Stomach (tissue), 4 donors: Measurements from ENCODE around the gene PMS2.
"Not testable (repeated sequence)": the region's sequence is repeated elsewhere in the genome, so short reads cannot be mapped to it uniquely, and the experiment has no call there.

Source experiments
- POLR2A ChIP-seq, 4 donors: fragments of 450-650 bp; IDR thresholded peaks; one replicate each; pipeline ENCODE4 v1.6.1; 2016; ENCODE audit warnings: antibody characterized with exemption in 4 of 4, control low read depth in 2 of 4, mild to moderate bottlenecking in 1 of 4, moderate library complexity in 1 of 4
- POLR2AphosphoS5 ChIP-seq, 3 donors: sonication (generic); formaldehyde crosslinking; IDR thresholded peaks; one replicate each; pipeline ENCODE4 v1.6.1; 2016; ENCODE audit warnings: antibody characterized with exemption in 3 of 3
- TF ChIP-seq, protein P1 (sequence below), 7 experiments: fragments of 450-650 bp in 4 of 7; fragments of 200-600 bp in 3 of 7; sonication (generic) in 3 of 7; IDR thresholded peaks; one replicate each; pipeline ENCODE4 v1.5.1; 2016 to 2019; ENCODE audit warnings: antibody characterized with exemption in 7 of 7, control low read depth in 2 of 7, mild to moderate bottlenecking in 1 of 7

DNA sequence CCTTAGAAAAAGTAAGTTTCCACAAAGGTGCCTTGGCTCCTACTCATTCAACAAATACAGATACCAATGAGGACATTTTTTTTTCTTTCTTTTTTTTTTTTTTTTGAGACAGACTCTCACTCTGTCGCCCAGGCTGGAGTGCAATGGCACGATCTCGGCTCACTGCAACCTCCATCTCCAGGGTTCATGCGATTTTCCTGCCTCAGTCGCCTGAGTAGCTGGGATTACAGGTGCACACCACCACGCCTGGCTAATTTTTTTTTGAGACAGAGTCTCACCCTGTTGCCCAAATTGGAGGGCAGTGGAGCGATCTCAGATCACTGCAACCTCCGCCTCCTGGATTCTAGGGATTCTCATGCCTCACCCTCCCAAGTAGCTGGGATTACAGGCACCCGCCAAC lies 42.3 kb upstream of the PMS2 start:
- TF ChIP-seq, protein P1, sequence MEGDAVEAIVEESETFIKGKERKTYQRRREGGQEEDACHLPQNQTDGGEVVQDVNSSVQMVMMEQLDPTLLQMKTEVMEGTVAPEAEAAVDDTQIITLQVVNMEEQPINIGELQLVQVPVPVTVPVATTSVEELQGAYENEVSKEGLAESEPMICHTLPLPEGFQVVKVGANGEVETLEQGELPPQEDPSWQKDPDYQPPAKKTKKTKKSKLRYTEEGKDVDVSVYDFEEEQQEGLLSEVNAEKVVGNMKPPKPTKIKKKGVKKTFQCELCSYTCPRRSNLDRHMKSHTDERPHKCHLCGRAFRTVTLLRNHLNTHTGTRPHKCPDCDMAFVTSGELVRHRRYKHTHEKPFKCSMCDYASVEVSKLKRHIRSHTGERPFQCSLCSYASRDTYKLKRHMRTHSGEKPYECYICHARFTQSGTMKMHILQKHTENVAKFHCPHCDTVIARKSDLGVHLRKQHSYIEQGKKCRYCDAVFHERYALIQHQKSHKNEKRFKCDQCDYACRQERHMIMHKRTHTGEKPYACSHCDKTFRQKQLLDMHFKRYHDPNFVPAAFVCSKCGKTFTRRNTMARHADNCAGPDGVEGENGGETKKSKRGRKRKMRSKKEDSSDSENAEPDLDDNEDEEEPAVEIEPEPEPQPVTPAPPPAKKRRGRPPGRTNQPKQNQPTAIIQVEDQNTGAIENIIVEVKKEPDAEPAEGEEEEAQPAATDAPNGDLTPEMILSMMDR (IDR thresholded peaks at IDR 0.05), result not testable (repeated sequence)
- not testable (repeated sequence) for TF ChIP-seq POLR2A, POLR2AphosphoS5 (IDR thresholded peaks at IDR 0.05)
